HG03432 (cell line): ENCODE measurements around the gene RBMS1.
A peak's percentile ranks its signal among the peaks of the same experiment; 100 is the strongest.
"Not testable (repeated sequence)": the region's sequence is repeated elsewhere in the genome, so short reads cannot be mapped to it uniquely, and the experiment has no call there.

Experiments
- ATAC-seq: cut with Tn5 transposase; IDR thresholded peaks from one replicate; pipeline ENCODE4 v1.9.1; 2021; ENCODE audit warnings: mild to moderate bottlenecking, moderate library complexity; ENCODE audit not compliant: unreplicated experiment

The RBMS1 gene

GRCh38 chr2:160387558-160388262, 105.9 kb downstream of the RBMS1 start:
- no peak for ATAC-seq

- ATAC-seq = no peak
Measured at GRCh38 chr2:160384791-160385190, 108.8 kb downstream of the RBMS1 start.

- no peak for ATAC-seq
Measured at GRCh38 chr2:160381425-160381951, 112.1 kb downstream of the RBMS1 start.

GRCh38 chr2:160380611-160381010, 113.0 kb downstream of the RBMS1 start:
- no peak for ATAC-seq

GRCh38 chr2:160380000-160380570, 113.5 kb downstream of the RBMS1 start:
- ATAC-seq = no peak

GRCh38 chr2:160379399-160379798, 114.2 kb downstream of the RBMS1 start:
- ATAC-seq = no peak

GRCh38 chr2:160377204-160377995, 116.2 kb downstream of the RBMS1 start:
- ATAC-seq = no peak

GRCh38 chr2:160376576-160376975, 117.0 kb downstream of the RBMS1 start:
- ATAC-seq = no peak

- no peak for ATAC-seq
Measured at GRCh38 chr2:160375802-160376469, 117.7 kb downstream of the RBMS1 start.

- no peak for ATAC-seq
Measured at GRCh38 chr2:160375037-160375436, 118.6 kb downstream of the RBMS1 start.

- ATAC-seq = no peak
Measured at GRCh38 chr2:160373666-160374065, 119.9 kb downstream of the RBMS1 start.

GRCh38 chr2:160373263-160373662, 120.3 kb downstream of the RBMS1 start:
- no peak for ATAC-seq

GRCh38 chr2:160372585-160372984, 121.0 kb downstream of the RBMS1 start:
- ATAC-seq = no peak

- ATAC-seq = no peak
Measured at GRCh38 chr2:160372010-160372356, 121.6 kb downstream of the RBMS1 start.

- ATAC-seq = no peak
Measured at GRCh38 chr2:160371251-160372009, 122.2 kb downstream of the RBMS1 start.

- no peak for ATAC-seq
Measured at GRCh38 chr2:160368988-160369930, 124.3 kb downstream of the RBMS1 start.

- peak; percentile 78 for ATAC-seq
Measured at GRCh38 chr2:160367887-160368286, 125.7 kb downstream of the RBMS1 start.

GRCh38 chr2:160367139-160367538, 126.5 kb downstream of the RBMS1 start:
- ATAC-seq = not testable (repeated sequence)

GRCh38 chr2:160366474-160366873, 127.1 kb downstream of the RBMS1 start:
- ATAC-seq = no peak
